Upper lobe of left lung (tissue), 6 donors: ENCODE data around the gene TMF1. TPM values are rescaled to one million over a fixed set of nuclear protein-coding genes. Genes with fewer than 3 reads are reported as not detected.

Source experiments
- ATAC-seq, 2 donors: fragments of 200-7000 bp; cut with Tn5 transposase; one replicate each; pipeline ENCODE4 v1.9.1; 2022; ENCODE audit warnings: mild to moderate bottlenecking in 2 of 2, moderate library complexity in 2 of 2; ENCODE audit not compliant: low FRiP score in 2 of 2
- DNase-seq, 2 donors: peaks; one replicate each; pipeline ENCODE4 v3.0.0-alpha.2; 2019 to 2020
- H3K27ac ChIP-seq, 4 donors: fragments of 200-600 bp; sonication (generic); one replicate each; pipeline ENCODE4 v1.5.1; 2016 to 2019
- H3K27me3 ChIP-seq, 4 donors: fragments of 200-600 bp; sonication (generic); one replicate each; pipeline ENCODE4 v1.5.1; 2017 to 2019
- H3K36me3 ChIP-seq, 4 donors: fragments of 200-600 bp; sonication (generic); one replicate each; pipeline ENCODE4 v1.5.1; 2016 to 2019
- H3K4me1 ChIP-seq, 4 donors: fragments of 200-600 bp; sonication (generic); one replicate each; pipeline ENCODE4 v1.5.1; 2018 to 2019
- H3K4me3 ChIP-seq, 4 donors: fragments of 200-600 bp; sonication (generic); one replicate each; pipeline ENCODE4 v1.5.1; 2017 to 2019; ENCODE audit warnings: mild to moderate bottlenecking in 2 of 4, moderate library complexity in 1 of 4
- H3K9me3 ChIP-seq, 4 donors: fragments of 200-600 bp; sonication (generic); one replicate each; pipeline ENCODE4 v1.5.1; 2018 to 2019
- EP300 ChIP-seq, 4 donors: sonication (generic); formaldehyde crosslinking; IDR thresholded peaks; one replicate each; pipeline ENCODE4 v1.5.1; 2017; ENCODE audit warnings: antibody characterized with exemption in 4 of 4, control low read depth in 2 of 4
- POLR2A ChIP-seq, 4 donors: fragments of 450-650 bp; IDR thresholded peaks; one replicate each; pipeline ENCODE4 v1.5.1; 2016 to 2017; ENCODE audit warnings: antibody characterized with exemption in 4 of 4, mild to moderate bottlenecking in 2 of 4
- POLR2AphosphoS5 ChIP-seq, 2 donors: sonication (generic); formaldehyde crosslinking; IDR thresholded peaks; one replicate each; pipeline ENCODE4 v1.5.1; 2017; ENCODE audit warnings: antibody characterized with exemption in 2 of 2
- WGBS, 2 donors: methylation state at CpG; one replicate each; pipeline ENCODE4 v1.1.5; 2017 to 2018; 5-methylcytosine and 5-hydroxymethylcytosine counted together
- total RNA-seq, 6 donors: library from RNA; depleted of rRNA in 4 of 6; stranded (reverse); fragments of >200 nt in 4 of 6; gene quantifications; one replicate each; pipeline versions ENCODE4 v1.1.0 to v1.2.1, GENCODE V29; 2016 to 2021
- TF ChIP-seq, protein P1 (sequence below), 6 experiments: fragments of 450-650 bp in 4 of 6; fragments of 200-600 bp in 2 of 6; sonication (generic) in 2 of 6; IDR thresholded peaks; one replicate each; pipeline ENCODE4 v1.5.1; 2016 to 2019; ENCODE audit warnings: antibody characterized with exemption in 6 of 6
- donor health status: DM: no; HTN: no; CAD: no; lungs with moderate emphysema.
- donor health status: DM: no; HTN: yes; CAD: no; lungs with severe emphysema.

The TMF1 gene
- total RNA-seq, 6 donors from 2014 or later: 30.2 to 212 (median 53.0) TPM

DNA sequence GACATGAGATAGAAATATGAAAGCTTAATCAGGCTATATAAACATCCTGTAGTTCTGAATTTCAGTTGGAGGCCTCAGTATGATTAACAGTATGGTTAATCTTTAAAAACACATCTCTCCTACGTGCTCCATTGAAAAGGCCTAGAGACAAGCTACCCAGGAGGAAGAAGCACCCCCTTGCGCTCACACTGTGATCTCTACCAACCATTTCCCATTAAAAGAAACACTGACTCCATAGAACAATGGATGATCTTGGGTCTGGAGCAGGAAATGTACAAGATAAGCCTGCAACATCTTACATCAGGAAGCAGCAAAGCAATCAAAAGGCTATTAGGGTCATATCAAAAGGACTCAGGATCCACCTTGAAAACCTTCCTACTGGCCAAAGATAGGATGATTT lies 35.2 kb downstream of the TMF1 start:
- DNase-seq (no peak), ATAC-seq (no peak)
- no peaks in the 10 kb centered on the region for H3K27me3 ChIP-seq
- TF ChIP-seq, protein P1, sequence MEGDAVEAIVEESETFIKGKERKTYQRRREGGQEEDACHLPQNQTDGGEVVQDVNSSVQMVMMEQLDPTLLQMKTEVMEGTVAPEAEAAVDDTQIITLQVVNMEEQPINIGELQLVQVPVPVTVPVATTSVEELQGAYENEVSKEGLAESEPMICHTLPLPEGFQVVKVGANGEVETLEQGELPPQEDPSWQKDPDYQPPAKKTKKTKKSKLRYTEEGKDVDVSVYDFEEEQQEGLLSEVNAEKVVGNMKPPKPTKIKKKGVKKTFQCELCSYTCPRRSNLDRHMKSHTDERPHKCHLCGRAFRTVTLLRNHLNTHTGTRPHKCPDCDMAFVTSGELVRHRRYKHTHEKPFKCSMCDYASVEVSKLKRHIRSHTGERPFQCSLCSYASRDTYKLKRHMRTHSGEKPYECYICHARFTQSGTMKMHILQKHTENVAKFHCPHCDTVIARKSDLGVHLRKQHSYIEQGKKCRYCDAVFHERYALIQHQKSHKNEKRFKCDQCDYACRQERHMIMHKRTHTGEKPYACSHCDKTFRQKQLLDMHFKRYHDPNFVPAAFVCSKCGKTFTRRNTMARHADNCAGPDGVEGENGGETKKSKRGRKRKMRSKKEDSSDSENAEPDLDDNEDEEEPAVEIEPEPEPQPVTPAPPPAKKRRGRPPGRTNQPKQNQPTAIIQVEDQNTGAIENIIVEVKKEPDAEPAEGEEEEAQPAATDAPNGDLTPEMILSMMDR (IDR thresholded peaks at IDR 0.05): no peak
- TF ChIP-seq EP300 (IDR thresholded peaks at IDR 0.05): peak in 2 of 4 donors; percentile 13 to 18
- TF ChIP-seq POLR2A (IDR thresholded peaks at IDR 0.05): no peak
- TF ChIP-seq POLR2AphosphoS5 (IDR thresholded peaks at IDR 0.05): peak; percentile 52 to 54
- no peak overlapping the region for H3K4me3 ChIP-seq
- H3K27ac ChIP-seq: peak overlapping the region in 1 of 4 donors; percentile 58
- WGBS, 2 donors: 64 to 75% methylated on average over 2 of the region's 2 CpGs
- peaks cover 7 to 28% (median 14%) of the 10 kb centered on the region in 4 donors for H3K4me1 ChIP-seq
- no peaks in the 10 kb centered on the region for H3K9me3 ChIP-seq
- H3K36me3 ChIP-seq: peaks cover 0 to 18% (median 2%) of the 10 kb centered on the region in 4 donors

DNA sequence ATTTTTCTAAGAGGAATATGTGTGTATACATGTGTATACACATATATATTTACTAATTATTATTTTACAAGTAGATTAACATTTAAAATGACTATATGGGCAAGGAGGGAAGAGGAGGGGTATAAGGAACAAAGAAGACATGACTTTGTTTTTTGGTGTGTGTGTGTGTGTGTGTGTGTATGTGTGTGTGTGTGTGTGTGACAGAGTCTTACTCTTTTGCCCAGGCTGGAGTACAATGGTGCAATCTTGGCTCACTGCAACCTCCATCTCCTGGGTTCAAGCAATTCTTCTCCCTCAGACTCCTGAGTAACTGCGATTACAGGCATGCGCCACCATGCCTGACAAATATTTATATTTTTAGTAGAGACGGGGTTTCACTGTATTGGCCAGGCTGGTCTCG lies 36.0 kb downstream of the TMF1 start:
- TF ChIP-seq, protein P1 (IDR thresholded peaks at IDR 0.05): no peak
- no peak for TF ChIP-seq POLR2AphosphoS5 (IDR thresholded peaks at IDR 0.05)
- TF ChIP-seq POLR2A (IDR thresholded peaks at IDR 0.05): no peak
- no peak for TF ChIP-seq EP300 (IDR thresholded peaks at IDR 0.05)
- Histone ChIP-seq H3K27me3 (no peaks in the 10 kb centered on the region), H3K27ac (peak overlapping the region in 1 of 4 donors; percentile 58), H3K4me1 (peaks cover 7 to 29% (median 18%) of the 10 kb centered on the region in 4 donors), H3K36me3 (peaks cover 0 to 13% (median 0%) of the 10 kb centered on the region in 4 donors), H3K9me3 (no peaks in the 10 kb centered on the region), H3K4me3 (no peak overlapping the region)
- DNase-seq (no peak), ATAC-seq (no peak)
- WGBS, 2 donors: 86 to 88% methylated on average over 4 of the region's 4 CpGs

GRCh38 chr3:69014022-69014580 lies 38.0 kb downstream of the TMF1 start:
- Histone ChIP-seq H3K36me3 (peaks cover 0 to 24% (median 2%) of the 10 kb centered on the region in 4 donors), H3K27me3 (no peaks in the 10 kb centered on the region), H3K4me3 (peak overlapping the region; percentile 72 to 83 (median 78)), H3K4me1 (peaks cover 9 to 38% (median 30%) of the 10 kb centered on the region in 4 donors), H3K27ac (peak overlapping the region; percentile 95 to 100 (median 98)), H3K9me3 (no peaks in the 10 kb centered on the region)
- TF ChIP-seq EP300 (IDR thresholded peaks at IDR 0.05) (no peak), POLR2AphosphoS5 (IDR thresholded peaks at IDR 0.05) (no peak), POLR2A (IDR thresholded peaks at IDR 0.05) (no peak)
- TF ChIP-seq, protein P1 (IDR thresholded peaks at IDR 0.05): no peak
- 13 to 34% methylated on average over 5 to 11 of the region's 11 CpGs for WGBS, 2 donors
- no peak for DNase-seq
- no peak for ATAC-seq

DNA sequence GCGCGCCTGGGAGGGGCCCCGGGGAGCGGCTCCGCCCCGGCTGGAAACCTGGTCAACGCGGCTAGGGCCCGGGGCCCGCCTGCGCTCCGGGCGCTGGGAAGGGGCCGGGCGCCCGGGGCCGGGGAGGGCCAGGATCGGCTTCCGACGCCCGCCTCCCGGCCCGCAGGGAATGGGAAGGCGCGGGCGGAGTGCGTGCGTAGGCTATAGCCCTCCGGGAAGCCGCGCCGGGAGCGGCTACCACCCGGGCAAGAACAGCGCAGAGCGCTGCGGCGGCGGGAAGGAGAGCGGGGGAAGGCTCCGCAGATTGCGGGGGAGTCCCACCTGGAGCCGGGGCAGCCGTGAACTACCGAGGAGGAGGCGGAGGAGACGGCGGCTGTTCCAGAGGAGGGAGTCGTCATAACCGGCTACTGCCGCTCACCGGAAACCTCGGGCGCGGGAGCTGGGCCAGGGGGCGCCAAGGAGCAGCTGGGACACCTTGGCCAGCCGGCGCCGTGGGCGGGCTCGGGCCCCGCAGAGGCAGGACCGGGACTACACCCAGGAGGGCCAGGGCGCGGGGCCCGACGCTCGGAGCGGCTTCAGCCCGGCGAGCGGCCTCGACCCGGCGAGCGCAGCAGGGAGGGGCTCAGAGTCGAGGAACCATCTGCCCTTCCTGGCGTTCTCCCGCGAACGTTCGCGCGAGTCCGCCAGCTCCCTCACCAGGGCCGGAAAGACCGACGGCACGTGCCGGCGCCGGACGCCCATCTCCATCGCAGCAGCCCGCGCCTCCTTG lies 38.7 kb downstream of the TMF1 start, which contains the start of gene EOGT:
EOGT (minus strand) TSS at position 432 of the 769 bp plus-strand sequence. CDS start 3,838 bp downstream, outside the sequence.
- peak within 1 kb of the TSS; percentile 72 to 83 (median 78) for H3K4me3 ChIP-seq
- peak within 1 kb of the TSS; percentile 95 to 100 (median 98) for H3K27ac ChIP-seq
- H3K36me3 ChIP-seq: peaks cover 0 to 24% (median 2%) of the 10 kb centered on the region in 4 donors
- peak; percentile 94 to 96 for ATAC-seq
- no peaks in the 10 kb centered on the region for H3K9me3 ChIP-seq
- 0% methylated on average over 7 to 28 of the region's 96 CpGs for WGBS, 2 donors
- H3K4me1 ChIP-seq: peaks cover 12 to 43% (median 32%) of the 10 kb centered on the region in 4 donors
- DNase-seq: peak; percentile 91 to 98
- H3K27me3 ChIP-seq: no peaks in the 10 kb centered on the region
- TF ChIP-seq, protein P1 (IDR thresholded peaks at IDR 0.05): peak; percentile 25 to 79 (median 74)
- TF ChIP-seq EP300 (IDR thresholded peaks at IDR 0.05) (peak in 1 of 4 donors; percentile 2), POLR2AphosphoS5 (IDR thresholded peaks at IDR 0.05) (peak; percentile 68 to 75), POLR2A (IDR thresholded peaks at IDR 0.05) (peak in 2 of 4 donors; percentile 76 to 82)
